A673 (cell line): ENCODE measurements around the gene PDZD8.

Experiments
- CTCF ChIP-seq: fragments of 300-800, 200-600 bp; sonication (generic); conservative IDR thresholded peaks from 2 replicates; pipeline ENCODE4 v1.5.1; 2017; ENCODE audit warnings: low read depth, mild to moderate bottlenecking, antibody characterized with exemption, low read length, moderate library complexity, mixed read lengths
- EZH2 ChIP-seq: fragments of 200-600 bp; sonication (generic); IDR thresholded peaks from 2 replicates; pipeline ENCODE4 v1.6.1; 2017; ENCODE audit warnings: borderline replicate concordance, low read depth, mild to moderate bottlenecking, mixed read lengths, antibody characterized with exemption, low read length; ENCODE audit not compliant: poor library complexity, severe bottlenecking

GRCh38 chr10:117298219-117298618, 77.0 kb downstream of the PDZD8 start:
- TF ChIP-seq CTCF (no peak), EZH2 (no peak)
